ENCODE measurements around the gene KCNQ1OT1.

The KCNQ1OT1 gene

GRCh38 chr11:2561696-2562581, 137.9 kb downstream of the KCNQ1OT1 start:
- DNase-seq (ENCODE audit: low spot score), result no peak
- H3K27ac ChIP-seq, result no peak overlapping the region
- TF ChIP-seq CTCF (conservative IDR thresholded peaks at IDR 0.05; ENCODE audit: low read depth), result no peak
- ChIA-PET CTCF (interaction anchor here (0.5 kb wide), 1 partner anchor 1685 kb away, joined by 3 read pairs; no protein-coding TSS in a partner anchor), POLR2A (ENCODE audit: low non-redundant PET) (no interaction called here)

- ChIA-PET POLR2A (ENCODE audit: low non-redundant PET) (no interaction called here), CTCF (interaction anchor here (0.6 kb wide), 1 partner anchor 532 kb away, joined by 4 read pairs; no protein-coding TSS in a partner anchor)
- no peak for TF ChIP-seq CTCF (conservative IDR thresholded peaks at IDR 0.05; ENCODE audit: low read depth)
- DNase-seq (ENCODE audit: low spot score), result no peak
- H3K27ac ChIP-seq, result no peak overlapping the region
Measured at GRCh38 chr11:2559527-2560311, 140.1 kb downstream of the KCNQ1OT1 start.

GRCh38 chr11:2558861-2559526, 140.8 kb downstream of the KCNQ1OT1 start:
- ChIA-PET CTCF (interaction anchor here (0.6 kb wide), 1 partner anchor 533 kb away, joined by 4 read pairs; no protein-coding TSS in a partner anchor), POLR2A (ENCODE audit: low non-redundant PET) (no interaction called here)
- H3K27ac ChIP-seq, result no peak overlapping the region
- TF ChIP-seq CTCF (conservative IDR thresholded peaks at IDR 0.05; ENCODE audit: low read depth), result no peak
- DNase-seq (ENCODE audit: low spot score), result no peak

- no peak for TF ChIP-seq CTCF (conservative IDR thresholded peaks at IDR 0.05; ENCODE audit: low read depth)
- CTCF ChIA-PET, result no interaction called here
- POLR2A ChIA-PET (ENCODE audit: low non-redundant PET), result no interaction called here
- DNase-seq (ENCODE audit: low spot score), result no peak
- H3K27ac ChIP-seq, result no peak overlapping the region
Measured at GRCh38 chr11:2558397-2558796, 141.4 kb downstream of the KCNQ1OT1 start.
